ENCODE data around the gene C16orf87. TPM values are rescaled to one million over a fixed set of nuclear protein-coding genes. Genes with fewer than 3 reads are reported as not detected.
"Not testable (repeated sequence)": the region's sequence is repeated elsewhere in the genome, so short reads cannot be mapped to it uniquely, and the experiment has no call there.

Gene C16orf87
- total RNA-seq = 13.6 TPM
- long read RNA-seq, full-length matches to known transcripts = 21 of 25 reads
- long read RNA-seq, partial matches to known transcripts = 0 of 25 reads
- long read RNA-seq, other reads (novel, unspliced or antisense) = 4 of 25 reads

- intact Hi-C loops (cut with DNase I) = loop anchor here (2.0 kb wide), 1 partner anchor 142 kb away; the partner anchor contains the start of genes ORC6 and VPS35
Measured at GRCh38 chr16:46830902-46831647, at the start of gene C16orf87. TSS of gene C16orf87 (minus strand) at chr16:46831180. CDS start at chr16:46831149, 31 bp downstream.

GRCh38 chr16:46875243-46875642 lies 44.3 kb upstream of the C16orf87 start:
- intact Hi-C loops (cut with DNase I) = no loop called here
- DNase-seq (ENCODE audit: low spot score) = no peak

More at GRCh38 chr16:46830902-46831647, at the start of gene C16orf87:
- DNase-seq (ENCODE audit: low spot score) = peak; percentile 98

- DNase-seq (ENCODE audit: low spot score) = no peak
- intact Hi-C loops (cut with DNase I) = no loop called here
Measured at GRCh38 chr16:46873201-46873600, 42.2 kb upstream of the C16orf87 start.

GRCh38 chr16:46871597-46871996 lies 40.6 kb upstream of the C16orf87 start:
- DNase-seq (ENCODE audit: low spot score) = no peak
- intact Hi-C loops (cut with DNase I) = no loop called here

GRCh38 chr16:46868891-46869290 lies 37.9 kb upstream of the C16orf87 start:
- DNase-seq (ENCODE audit: low spot score); intact Hi-C loops (cut with DNase I): not testable (repeated sequence)

DNA sequence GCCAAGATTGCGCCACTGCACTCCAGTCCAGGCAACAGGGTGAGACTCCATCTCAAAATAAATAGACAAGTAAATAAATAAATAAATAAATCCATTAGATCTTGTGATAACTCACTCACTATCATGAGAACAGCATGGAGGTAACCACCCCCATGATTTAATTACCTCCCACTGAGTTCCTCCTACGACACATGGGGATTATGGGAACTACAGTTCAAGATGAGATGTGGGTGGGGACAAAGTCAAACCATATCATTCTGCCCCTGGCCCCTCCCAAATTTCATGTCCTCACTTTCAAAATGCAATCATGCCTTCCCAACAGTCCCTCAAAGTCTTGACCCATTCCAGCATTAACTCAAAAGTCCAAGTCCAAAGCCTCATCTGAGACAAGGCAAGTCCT lies 36.5 kb upstream of the C16orf87 start:
- intact Hi-C loops (cut with DNase I) = not testable (repeated sequence)

DNA sequence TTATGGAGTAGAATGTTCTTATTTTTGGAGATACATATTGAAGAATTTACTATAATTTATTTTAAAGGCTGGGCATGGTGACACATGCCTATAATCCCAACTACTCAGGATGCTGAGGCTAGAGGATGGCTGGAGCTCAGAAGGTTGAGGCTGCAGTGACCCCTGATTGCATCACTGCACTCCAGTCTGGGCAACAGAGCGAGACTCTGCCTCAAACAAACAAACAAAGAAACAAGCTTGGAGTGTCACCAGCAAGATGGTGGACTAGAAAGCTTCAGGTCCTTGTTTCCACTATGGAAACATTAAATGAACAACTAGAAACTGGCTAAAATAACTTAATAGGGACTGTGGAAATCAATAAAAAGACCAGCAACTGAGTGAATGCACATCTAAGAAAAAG lies 35.3 kb upstream of the C16orf87 start:
- DNase-seq (ENCODE audit: low spot score) = no peak
- intact Hi-C loops (cut with DNase I) = no loop called here

More for the DNA sequence above, 36.5 kb upstream of the C16orf87 start:
- not testable (repeated sequence) for DNase-seq (ENCODE audit: low spot score)

- intact Hi-C loops (cut with DNase I) = no loop called here
- DNase-seq (ENCODE audit: low spot score) = no peak
Measured at GRCh38 chr16:46862555-46863447, 31.8 kb upstream of the C16orf87 start.

DNA sequence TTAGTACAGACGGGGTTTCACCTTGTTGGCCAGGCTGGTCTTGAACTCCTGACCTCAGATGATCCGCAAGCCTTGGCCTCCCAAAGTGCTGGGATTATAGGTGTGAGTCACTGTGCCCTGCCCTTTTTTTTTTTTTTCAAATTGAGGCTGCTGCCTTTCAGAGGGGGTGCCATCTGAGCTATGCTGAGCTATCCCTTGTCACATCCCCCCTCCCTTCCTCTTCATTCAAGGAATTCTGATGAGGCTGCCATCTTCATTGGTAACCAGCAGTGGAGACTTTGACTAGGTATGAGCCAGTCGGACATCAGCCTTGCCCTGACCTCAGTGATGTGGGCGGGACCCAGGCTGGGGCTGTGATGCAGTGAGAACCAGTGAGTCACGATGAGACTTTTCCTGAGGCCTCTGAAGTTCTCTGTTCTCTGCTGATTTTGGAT lies 28.8 kb upstream of the C16orf87 start:
- intact Hi-C loops (cut with DNase I) = no loop called here
- DNase-seq (ENCODE audit: low spot score) = no peak

GRCh38 chr16:46858151-46858550 lies 27.2 kb upstream of the C16orf87 start:
- intact Hi-C loops (cut with DNase I) = no loop called here
- no peak for DNase-seq (ENCODE audit: low spot score)

- intact Hi-C loops (cut with DNase I) = no loop called here
- no peak for DNase-seq (ENCODE audit: low spot score)
Measured at GRCh38 chr16:46857368-46857945, 26.5 kb upstream of the C16orf87 start.

DNA sequence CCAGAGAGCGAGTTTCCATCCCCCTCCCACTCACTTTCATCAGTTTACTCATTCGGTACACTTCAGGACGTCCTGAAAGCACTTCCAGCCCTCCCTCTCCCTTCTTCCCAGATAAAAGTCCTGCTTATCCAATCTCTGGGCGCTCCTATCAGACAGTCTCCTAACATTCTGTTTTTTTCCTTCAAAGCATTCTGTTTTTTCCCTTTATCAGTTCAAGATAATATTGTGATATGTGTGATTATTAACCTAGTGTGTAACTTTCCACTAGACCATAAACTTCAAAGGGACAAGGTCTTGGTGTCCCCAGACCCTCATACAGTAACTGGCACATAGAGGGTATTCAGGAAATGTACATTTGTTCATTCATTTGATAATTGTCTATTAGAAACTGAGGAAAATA lies 24.4 kb upstream of the C16orf87 start:
- intact Hi-C loops (cut with DNase I) = no loop called here
- DNase-seq (ENCODE audit: low spot score) = no peak

GRCh38 chr16:46854846-46855245 lies 23.9 kb upstream of the C16orf87 start:
- DNase-seq (ENCODE audit: low spot score) = no peak
- intact Hi-C loops (cut with DNase I) = loop anchor here (1.0 kb wide), 1 partner anchor 54 kb away; no protein-coding TSS in a partner anchor

- intact Hi-C loops (cut with DNase I) = loop anchor here (1.0 kb wide), 1 partner anchor 55 kb away; no protein-coding TSS in a partner anchor
- DNase-seq (ENCODE audit: low spot score) = peak; percentile 85
Measured at GRCh38 chr16:46853713-46854443, 22.9 kb upstream of the C16orf87 start.

GRCh38 chr16:46852130-46852529 lies 21.1 kb upstream of the C16orf87 start:
- intact Hi-C loops (cut with DNase I) = no loop called here
- DNase-seq (ENCODE audit: low spot score) = no peak

DNA sequence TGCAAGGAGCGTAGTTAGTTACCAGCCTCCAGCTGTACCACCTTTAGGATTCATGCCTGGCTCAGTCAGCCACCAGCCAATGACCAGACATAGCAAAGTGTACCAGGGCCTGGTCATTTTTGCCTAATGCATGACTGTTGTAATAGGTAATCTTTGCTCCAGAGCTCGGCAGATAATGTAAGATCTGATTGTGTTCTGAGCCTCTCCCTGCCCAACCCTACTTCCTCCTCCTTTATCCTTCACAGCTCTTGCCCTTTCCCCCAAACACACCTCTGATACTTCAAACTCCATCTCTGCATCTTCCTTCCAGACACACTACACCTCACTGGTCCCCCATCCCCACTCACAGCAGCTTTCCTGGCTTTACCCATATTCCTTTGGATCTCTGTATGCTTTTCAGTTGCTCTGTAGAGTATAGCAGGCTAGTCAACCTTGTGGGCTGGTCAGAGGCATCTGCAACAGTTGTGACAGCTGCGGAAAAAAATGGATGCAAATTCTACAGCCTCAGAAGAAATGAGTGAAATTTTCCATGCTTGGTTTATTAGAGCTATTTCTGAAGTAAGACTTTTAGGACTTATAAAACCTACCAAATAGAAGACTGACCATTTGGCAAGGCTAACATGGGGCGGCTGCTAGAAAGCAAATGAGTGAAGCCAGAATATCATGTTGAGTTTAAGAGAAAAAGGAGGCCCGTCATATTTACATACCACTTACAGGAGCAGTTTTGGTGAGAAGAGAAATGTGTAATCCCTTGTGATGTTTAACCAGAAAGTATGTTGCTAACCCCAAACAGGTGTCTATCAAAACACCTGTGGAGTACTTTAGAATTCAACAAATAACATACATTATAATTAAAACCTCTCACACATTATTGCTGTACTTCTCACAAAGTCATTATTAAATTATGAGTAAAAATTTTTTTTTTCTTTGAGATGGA lies 19.9 kb upstream of the C16orf87 start:
- intact Hi-C loops (cut with DNase I) = no loop called here
- DNase-seq (ENCODE audit: low spot score) = no peak

GRCh38 chr16:46848768-46849764 lies 18.1 kb upstream of the C16orf87 start:
- intact Hi-C loops (cut with DNase I) = no loop called here
- no peak for DNase-seq (ENCODE audit: low spot score)

All from cardiac septum (tissue), 1 donor.